Right atrium auricular region (tissue), 2 donors: ENCODE results near the gene GRXCR2. TPM values are rescaled to one million over a fixed set of nuclear protein-coding genes. Genes with fewer than 3 reads are reported as not detected.

Experiments
- DNase-seq: peaks from one replicate; pipeline ENCODE4 v3.0.0-alpha.2; 2019; ENCODE audit warnings: low spot score
- H3K27ac ChIP-seq, 2 donors: fragments of 200-600 bp; sonication (generic); 1 replicate in 1 of 2; 2 replicates in 1 of 2; pipeline ENCODE4 v1.5.1; 2016 to 2019
- H3K27me3 ChIP-seq, 2 donors: fragments of 200-600 bp; sonication (generic); one replicate each; pipeline versions ENCODE4 v1.5.1 to v1.6.0; 2017 to 2019
- H3K36me3 ChIP-seq: fragments of 200-600 bp; sonication (generic); one replicate; pipeline ENCODE4 v1.5.1; 2016
- H3K4me1 ChIP-seq, 2 donors: fragments of 200-600 bp; sonication (generic); one replicate each; pipeline versions ENCODE4 v1.5.1 to v1.6.0; 2017 to 2019
- H3K4me3 ChIP-seq, 2 donors: fragments of 200-600 bp; sonication (generic); 1 replicate in 1 of 2; 2 replicates in 1 of 2; pipeline ENCODE4 v1.5.1; 2017 to 2019; ENCODE audit warnings: mild to moderate bottlenecking in 1 of 2, moderate library complexity in 1 of 2
- H3K9me3 ChIP-seq, 2 donors: fragments of 200-600 bp; sonication (generic); one replicate each; pipeline ENCODE4 v1.5.1; 2019
- CTCF ChIP-seq, 2 donors: fragments of 200-600 bp; sonication (generic); IDR thresholded peaks; one replicate each; pipeline ENCODE4 v1.5.1; 2019; ENCODE audit warnings: antibody characterized with exemption in 2 of 2
- total RNA-seq, 2 donors: library from RNA; depleted of rRNA; stranded (reverse); fragments of >200 nt; gene quantifications; one replicate each; pipeline ENCODE4 v1.1.0, GENCODE V29; 2016

GRXCR2 gene
- total RNA-seq, 2 donors from 2014 or later: 0.24 to 1.0 TPM

GRCh38 chr5:145918397-145918796, 45.6 kb upstream of the GRXCR2 start:
- Histone ChIP-seq H3K27me3 (no peaks in the 10 kb centered on the region), H3K4me1 (peaks cover 0 to 7% of the 10 kb centered on the region in 2 donors), H3K9me3 (no peaks in the 10 kb centered on the region), H3K36me3 (no peaks in the 10 kb centered on the region), H3K4me3 (no peak overlapping the region), H3K27ac (no peak overlapping the region)
- no peak for DNase-seq
- no peak for TF ChIP-seq CTCF (IDR thresholded peaks at IDR 0.05)

- Histone ChIP-seq H3K27me3 (no peaks in the 10 kb centered on the region), H3K9me3 (no peaks in the 10 kb centered on the region), H3K27ac (peak overlapping the region in 1 of 2 donors; percentile 45), H3K4me3 (no peak overlapping the region), H3K36me3 (no peaks in the 10 kb centered on the region), H3K4me1 (peaks cover 0 to 7% of the 10 kb centered on the region in 2 donors)
- no peak for DNase-seq
- TF ChIP-seq CTCF (IDR thresholded peaks at IDR 0.05): no peak
Observed at GRCh38 chr5:145917288-145917687, 44.5 kb upstream of the GRXCR2 start.

GRCh38 chr5:145915970-145916638, 43.3 kb upstream of the GRXCR2 start:
- H3K4me3 ChIP-seq: no peak overlapping the region
- peaks cover 0 to 7% of the 10 kb centered on the region in 2 donors for H3K4me1 ChIP-seq
- no peak overlapping the region for H3K27ac ChIP-seq
- H3K9me3 ChIP-seq: no peaks in the 10 kb centered on the region
- no peaks in the 10 kb centered on the region for H3K27me3 ChIP-seq
- no peaks in the 10 kb centered on the region for H3K36me3 ChIP-seq
- no peak for DNase-seq
- no peak for TF ChIP-seq CTCF (IDR thresholded peaks at IDR 0.05)

GRCh38 chr5:145913701-145914100, 40.9 kb upstream of the GRXCR2 start:
- Histone ChIP-seq H3K36me3 (no peaks in the 10 kb centered on the region), H3K4me3 (no peak overlapping the region), H3K27me3 (no peaks in the 10 kb centered on the region), H3K4me1 (peaks cover 0 to 7% of the 10 kb centered on the region in 2 donors), H3K27ac (no peak overlapping the region), H3K9me3 (no peaks in the 10 kb centered on the region)
- no peak for TF ChIP-seq CTCF (IDR thresholded peaks at IDR 0.05)
- DNase-seq: no peak

GRCh38 chr5:145912594-145912993, 39.8 kb upstream of the GRXCR2 start:
- Histone ChIP-seq H3K36me3 (no peaks in the 10 kb centered on the region), H3K4me3 (no peak overlapping the region), H3K4me1 (peaks cover 0 to 3% of the 10 kb centered on the region in 2 donors), H3K9me3 (no peaks in the 10 kb centered on the region), H3K27ac (no peak overlapping the region), H3K27me3 (no peaks in the 10 kb centered on the region)
- DNase-seq: no peak
- no peak for TF ChIP-seq CTCF (IDR thresholded peaks at IDR 0.05)

- DNase-seq: no peak
- no peaks in the 10 kb centered on the region for H3K27me3 ChIP-seq
- no peak for TF ChIP-seq CTCF (IDR thresholded peaks at IDR 0.05)
Observed at GRCh38 chr5:145912019-145912418, 39.2 kb upstream of the GRXCR2 start.

More at GRCh38 chr5:145912019-145912418, 39.2 kb upstream of the GRXCR2 start:
- Histone ChIP-seq H3K9me3 (no peaks in the 10 kb centered on the region), H3K36me3 (no peaks in the 10 kb centered on the region), H3K27ac (no peak overlapping the region), H3K4me1 (no peaks in the 10 kb centered on the region), H3K4me3 (no peak overlapping the region)
